D721Med (cell line): Measurements from ENCODE around the gene MAGEA11.
"Not testable (repeated sequence)": the region's sequence is repeated elsewhere in the genome, so short reads cannot be mapped to it uniquely, and the experiment has no call there.

ENCODE experiments used
- DNase-seq: peaks from one replicate; pipeline ENCODE4 v3.0.0; 2011; ENCODE audit warnings: low spot score; ENCODE audit not compliant: insufficient read length
- FAIRE-seq: peaks from 2 replicates; lab custom pipeline; 2011; peaks lifted over from hg19 to GRCh38; lab: Jason Lieb, UNC
- TF ChIP-seq, protein P1 (sequence below): IDR thresholded peaks from 2 replicates; pipeline ENCODE4 v1.5.1; 2012; ENCODE audit warnings: mild to moderate bottlenecking, control low read depth; ENCODE audit not compliant: insufficient read depth; ENCODE audit errors: missing control alignments

The MAGEA11 gene

DNA sequence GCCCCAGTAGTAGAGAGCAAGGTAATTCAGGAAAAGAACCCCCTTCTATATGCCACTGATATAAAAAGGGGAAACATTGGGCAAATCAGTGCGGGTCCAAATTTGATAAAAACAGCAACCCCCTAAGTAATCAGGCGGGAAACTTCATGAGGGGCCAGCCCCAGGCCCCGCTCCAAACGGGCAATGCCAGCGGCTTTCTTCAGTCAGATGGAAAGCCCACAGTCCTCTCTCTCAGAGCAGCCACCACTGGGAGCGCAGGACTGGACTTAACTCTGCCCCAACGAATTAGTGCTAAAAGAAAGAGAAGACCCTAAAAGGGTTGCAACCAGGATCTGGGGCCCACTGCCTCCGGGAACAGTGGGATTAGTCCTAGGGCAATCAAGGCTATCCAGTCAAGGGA, 9.9 kb downstream of the MAGEA11 start:
- no peak for DNase-seq
- TF ChIP-seq, protein P1, sequence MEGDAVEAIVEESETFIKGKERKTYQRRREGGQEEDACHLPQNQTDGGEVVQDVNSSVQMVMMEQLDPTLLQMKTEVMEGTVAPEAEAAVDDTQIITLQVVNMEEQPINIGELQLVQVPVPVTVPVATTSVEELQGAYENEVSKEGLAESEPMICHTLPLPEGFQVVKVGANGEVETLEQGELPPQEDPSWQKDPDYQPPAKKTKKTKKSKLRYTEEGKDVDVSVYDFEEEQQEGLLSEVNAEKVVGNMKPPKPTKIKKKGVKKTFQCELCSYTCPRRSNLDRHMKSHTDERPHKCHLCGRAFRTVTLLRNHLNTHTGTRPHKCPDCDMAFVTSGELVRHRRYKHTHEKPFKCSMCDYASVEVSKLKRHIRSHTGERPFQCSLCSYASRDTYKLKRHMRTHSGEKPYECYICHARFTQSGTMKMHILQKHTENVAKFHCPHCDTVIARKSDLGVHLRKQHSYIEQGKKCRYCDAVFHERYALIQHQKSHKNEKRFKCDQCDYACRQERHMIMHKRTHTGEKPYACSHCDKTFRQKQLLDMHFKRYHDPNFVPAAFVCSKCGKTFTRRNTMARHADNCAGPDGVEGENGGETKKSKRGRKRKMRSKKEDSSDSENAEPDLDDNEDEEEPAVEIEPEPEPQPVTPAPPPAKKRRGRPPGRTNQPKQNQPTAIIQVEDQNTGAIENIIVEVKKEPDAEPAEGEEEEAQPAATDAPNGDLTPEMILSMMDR, result no peak
- FAIRE-seq, result no peak

DNA sequence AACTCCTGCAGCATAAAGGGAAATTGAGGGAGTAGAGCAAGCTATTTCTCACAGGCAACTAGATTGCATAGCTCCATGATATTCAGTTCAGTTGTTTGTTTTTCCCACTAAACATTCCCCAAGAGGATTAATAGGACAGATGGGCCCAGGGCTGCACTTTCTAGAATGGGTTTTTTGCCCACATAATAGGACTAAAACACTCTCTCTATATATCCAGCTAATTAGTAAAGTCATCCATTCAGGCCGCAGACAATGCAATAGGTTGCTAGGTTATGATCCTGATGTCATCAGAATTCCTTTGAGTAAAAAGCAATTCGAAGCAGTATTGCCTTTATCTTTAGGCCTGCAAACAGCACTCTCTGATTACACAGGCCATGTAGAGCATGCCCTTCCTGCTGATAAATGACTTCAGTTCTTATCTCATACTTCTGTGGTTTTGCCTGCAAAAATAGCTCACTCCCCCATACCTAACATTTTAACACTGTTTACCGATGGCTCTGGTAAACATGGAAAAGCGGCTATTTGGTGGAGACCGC, 11.8 kb downstream of the MAGEA11 start:
- DNase-seq, FAIRE-seq: not testable (repeated sequence)

DNA sequence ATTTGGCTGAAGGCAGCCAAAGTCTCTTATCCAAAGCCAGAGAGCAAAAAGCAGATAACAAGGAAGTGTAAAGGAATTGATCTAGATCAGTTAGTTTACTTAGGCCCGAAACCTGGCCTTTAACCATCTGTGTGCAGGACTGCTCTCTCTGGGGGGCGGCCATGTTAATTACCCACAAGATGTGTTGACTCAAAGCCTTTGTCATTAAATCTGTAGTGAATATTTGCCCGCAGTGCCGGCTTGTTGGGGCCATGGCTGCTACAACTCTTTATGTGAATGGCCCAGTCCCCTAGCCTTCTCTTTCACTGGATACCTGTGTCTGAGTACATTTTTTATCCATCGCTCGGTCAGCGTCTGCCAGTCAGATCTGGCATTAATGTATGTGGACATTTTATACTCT, 15.4 kb downstream of the MAGEA11 start:
- not testable (repeated sequence) for FAIRE-seq, DNase-seq

DNA sequence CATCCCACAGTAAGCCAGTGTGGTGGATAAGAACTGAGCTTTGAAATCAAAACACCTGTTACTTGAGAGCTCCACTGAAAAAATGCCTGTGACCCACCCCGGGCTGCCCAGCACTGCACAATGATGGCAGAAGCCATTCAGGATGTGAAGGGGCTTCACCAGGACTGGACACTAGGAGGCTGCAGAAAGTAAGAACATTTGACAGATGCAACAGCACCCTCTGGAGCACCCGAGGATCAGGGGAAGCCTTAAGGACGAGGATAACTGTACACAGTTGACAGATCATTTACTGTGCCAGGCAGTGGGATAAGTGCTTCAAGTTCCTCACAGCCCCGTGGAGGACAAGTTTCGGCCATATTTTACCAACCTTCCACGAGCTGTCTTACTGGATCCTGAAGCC, 30.4 kb downstream of the MAGEA11 start:
- not testable (repeated sequence) for DNase-seq, FAIRE-seq

DNA sequence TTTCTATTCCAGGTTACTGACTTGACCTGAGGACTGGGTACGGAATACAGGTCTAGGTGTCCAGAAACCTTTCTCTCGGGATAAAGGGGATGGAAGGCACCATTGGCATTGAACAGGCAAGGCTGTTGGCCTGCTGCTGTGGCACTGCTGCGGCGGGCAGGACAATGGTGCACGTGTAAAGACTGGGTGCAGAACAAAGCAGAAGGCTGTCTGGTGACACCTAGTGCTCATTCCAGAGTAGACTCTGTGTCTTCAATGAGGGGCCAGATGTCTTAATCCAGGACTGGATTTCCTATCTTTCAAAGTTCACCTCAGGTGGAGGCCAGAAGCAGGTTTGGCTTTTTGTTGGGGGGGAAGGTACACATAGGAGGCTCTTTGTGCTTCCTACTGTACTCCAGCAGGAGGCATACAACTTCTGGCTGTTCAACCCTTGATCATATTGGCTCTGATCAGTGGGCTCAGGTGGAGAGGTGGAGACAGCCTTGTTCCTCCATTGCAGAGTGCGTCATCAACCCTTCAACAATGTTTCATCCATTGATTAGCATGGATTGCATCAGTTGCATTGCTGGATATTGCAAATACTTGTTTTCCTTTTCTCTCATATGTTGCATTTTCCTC, 34.6 kb downstream of the MAGEA11 start:
- DNase-seq, FAIRE-seq: not testable (repeated sequence)

DNA sequence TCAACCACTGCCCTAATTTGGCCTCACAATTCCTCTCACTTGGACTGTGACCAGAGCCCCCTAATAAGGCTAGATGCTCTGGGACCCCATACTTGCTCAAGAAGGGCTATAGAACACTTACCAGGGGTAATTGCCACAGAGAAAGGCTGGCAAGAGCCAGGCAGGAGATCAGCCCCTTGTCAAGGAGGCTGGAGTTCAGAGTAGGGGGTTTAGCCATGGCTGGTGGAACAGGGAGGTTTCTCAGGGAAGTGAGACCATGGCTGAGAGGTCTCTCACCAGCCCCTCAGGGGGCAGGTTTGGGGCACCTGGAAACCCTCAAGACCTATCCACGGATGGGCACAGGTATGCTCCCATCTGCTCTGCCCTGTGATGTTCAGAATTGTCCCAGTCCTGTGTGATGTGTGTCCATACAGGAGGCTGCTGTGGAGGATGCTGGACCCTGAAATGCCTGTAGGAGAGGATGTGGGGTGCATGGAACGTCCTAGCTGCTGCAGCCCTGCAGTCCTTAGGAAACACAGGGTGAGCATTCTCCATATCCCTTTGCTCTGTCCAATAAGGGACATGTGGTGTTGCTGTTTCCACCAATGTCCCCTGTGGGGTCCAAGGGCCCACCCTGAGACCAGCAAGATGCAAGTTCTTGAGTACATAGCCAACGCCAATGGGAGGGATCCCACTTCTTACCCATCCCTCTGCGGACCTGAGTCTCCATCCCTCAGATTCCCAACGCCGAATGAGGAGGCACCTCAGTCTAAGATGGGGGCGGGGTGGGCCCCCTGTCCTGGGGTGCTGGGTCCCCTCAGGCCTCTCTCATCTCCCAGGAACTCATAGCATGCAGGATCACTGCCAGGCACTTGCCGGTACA, 45.6 kb downstream of the MAGEA11 start:
- FAIRE-seq, result no peak
- no peak for DNase-seq
- TF ChIP-seq, protein P1, result no peak

DNA sequence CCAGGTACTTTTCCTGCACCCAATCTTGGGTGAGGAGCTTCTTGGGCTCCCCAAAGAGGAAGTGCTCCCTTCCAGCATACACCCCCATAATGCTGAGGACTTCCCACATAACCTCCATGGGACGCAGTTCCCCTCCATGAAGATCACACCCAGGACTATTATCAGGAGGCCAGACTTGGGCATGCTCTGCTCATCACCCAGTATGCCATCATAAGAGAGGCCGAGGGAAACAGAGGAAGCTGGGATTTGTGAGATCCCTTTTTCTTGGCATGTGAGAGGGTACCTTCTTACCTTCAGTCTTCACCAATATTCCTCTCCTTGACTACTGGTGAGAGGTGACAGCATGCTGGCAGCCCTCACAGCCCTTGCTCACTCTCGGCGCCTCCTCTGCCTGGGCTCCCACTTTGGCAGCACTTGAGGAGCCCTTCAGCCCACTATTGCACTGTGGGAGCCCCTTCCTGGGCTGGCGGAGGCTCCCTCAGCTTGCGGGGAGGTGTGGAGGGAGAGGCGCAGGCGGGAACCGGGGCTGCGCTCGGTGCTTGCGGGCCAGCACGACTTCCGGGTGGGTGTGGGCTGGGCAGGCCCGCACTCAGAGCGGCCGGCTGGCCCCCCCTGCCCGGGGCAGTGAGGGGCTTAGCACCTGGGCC, 46.3 kb downstream of the MAGEA11 start:
- no peak for FAIRE-seq
- DNase-seq, result no peak
- TF ChIP-seq, protein P1, result no peak

DNA sequence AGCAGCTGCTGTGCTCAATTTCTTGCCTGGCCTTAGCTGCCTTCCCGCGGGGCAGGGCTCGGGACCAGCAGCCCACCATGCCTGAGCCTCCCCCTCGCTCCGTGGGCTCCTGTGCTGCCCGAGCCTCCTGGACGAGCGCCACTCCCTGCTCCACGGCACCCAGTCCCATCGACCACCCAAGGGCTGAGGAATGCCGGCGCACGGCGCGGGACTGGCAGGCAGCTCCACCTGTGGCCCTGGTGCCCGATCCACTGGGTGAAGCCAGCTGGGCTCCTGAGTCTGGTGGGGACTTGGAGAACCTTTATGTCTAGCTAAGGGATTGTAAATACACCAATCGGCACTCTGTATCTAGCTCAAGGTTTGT, 46.8 kb downstream of the MAGEA11 start:
- not testable (repeated sequence) for DNase-seq, FAIRE-seq

DNA sequence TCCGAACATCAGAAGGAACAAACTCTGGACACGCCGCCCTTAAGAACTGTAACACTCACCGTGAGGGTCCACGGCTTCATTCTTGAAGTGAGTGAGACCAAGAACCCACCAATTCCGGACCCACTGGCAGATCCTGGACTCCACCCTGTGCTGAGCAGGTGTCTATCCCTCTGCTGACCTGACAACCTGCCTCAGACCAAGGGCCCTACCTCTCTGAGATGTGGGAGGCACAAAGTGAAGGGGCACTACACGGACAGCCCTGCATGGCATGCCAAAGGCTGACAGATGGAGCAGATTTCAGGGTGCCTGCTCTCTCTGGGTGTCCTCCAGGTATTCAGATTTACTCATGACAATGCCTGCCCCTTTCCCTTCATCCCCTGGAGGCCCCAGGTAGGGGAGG, 48.0 kb downstream of the MAGEA11 start:
- TF ChIP-seq, protein P1, result no peak
- no peak for FAIRE-seq
- DNase-seq, result no peak
